Activated naive CD4-positive, alpha-beta T cell treated with anti-CD3 and anti-CD28 coated beads, Interleukin-2, amount 10 ng/mL, durations not matched to agents 7 days and 5 days (primary cell): ENCODE measurements around the gene XRCC4.

Experiments
- CTCF ChIA-PET: fragments of 350-600 bp; sonication (Branson Sonifier 250); formaldehyde crosslinking; loops from one replicate; lab custom pipeline; 2021; ENCODE audit warnings: antibody characterized with exemption; lab: Charles Lee
- DNase-seq: peaks from one replicate; pipeline ENCODE4 v3.0.0-alpha.2; 2020
- H3K27ac Mint-ChIP-seq: one replicate; pipeline ENCODE4 v1.8.0; 2021; ENCODE audit warnings: mild to moderate bottlenecking, moderate library complexity, mixed read lengths
- H3K27me3 Mint-ChIP-seq: one replicate; pipeline ENCODE4 v1.8.0; 2021; ENCODE audit warnings: mild to moderate bottlenecking, mixed read lengths
- H3K36me3 Mint-ChIP-seq: one replicate; pipeline ENCODE4 v1.8.0; 2021; ENCODE audit warnings: mixed read lengths
- H3K4me1 Mint-ChIP-seq: one replicate; pipeline ENCODE4 v1.8.0; 2021; ENCODE audit warnings: mixed read lengths
- H3K4me3 Mint-ChIP-seq: one replicate; pipeline ENCODE4 v1.8.0; 2021; ENCODE audit warnings: mild to moderate bottlenecking, moderate library complexity, mixed read lengths
- H3K9me3 Mint-ChIP-seq: one replicate; pipeline ENCODE4 v1.8.0; 2021; ENCODE audit warnings: mixed read lengths

Gene XRCC4

DNA sequence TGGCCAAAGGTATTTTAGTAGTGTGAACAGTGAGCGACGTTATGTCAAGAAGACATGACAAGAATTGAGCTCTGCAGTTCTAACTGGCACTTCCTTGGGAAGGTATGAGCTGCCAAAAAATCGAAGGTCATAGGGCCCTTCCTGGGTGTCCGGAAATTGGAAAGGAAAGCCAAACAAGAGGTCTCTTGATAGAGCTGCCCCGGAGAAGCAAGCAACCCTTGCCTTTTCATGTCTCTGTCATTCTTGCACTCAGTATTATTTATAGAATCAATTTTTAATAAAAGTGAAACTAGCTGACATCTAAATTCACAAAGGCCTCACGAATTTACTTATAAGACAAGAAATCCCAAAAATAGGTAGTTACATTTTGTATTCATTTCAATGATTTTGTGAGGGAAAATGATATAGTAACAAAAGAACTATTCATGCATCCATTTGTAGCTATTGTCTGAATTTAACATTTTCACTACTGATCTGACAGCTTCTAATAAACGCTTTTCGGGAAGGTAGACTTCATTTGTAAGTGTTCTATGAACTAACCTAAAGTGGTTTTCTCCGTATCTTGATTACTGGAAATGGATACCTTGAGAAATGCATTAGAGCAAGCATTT, 280.4 kb downstream of the XRCC4 start:
- no peaks in the 10 kb centered on the region for H3K27me3 Mint-ChIP-seq
- H3K4me3 Mint-ChIP-seq, result no peak overlapping the region
- H3K27ac Mint-ChIP-seq, result no peak overlapping the region
- H3K4me1 Mint-ChIP-seq, result no peaks in the 10 kb centered on the region
- H3K36me3 Mint-ChIP-seq, result no peaks in the 10 kb centered on the region
- CTCF ChIA-PET, result no interaction called here
- H3K9me3 Mint-ChIP-seq, result peaks cover 2% of the 10 kb centered on the region
- DNase-seq, result no peak

DNA sequence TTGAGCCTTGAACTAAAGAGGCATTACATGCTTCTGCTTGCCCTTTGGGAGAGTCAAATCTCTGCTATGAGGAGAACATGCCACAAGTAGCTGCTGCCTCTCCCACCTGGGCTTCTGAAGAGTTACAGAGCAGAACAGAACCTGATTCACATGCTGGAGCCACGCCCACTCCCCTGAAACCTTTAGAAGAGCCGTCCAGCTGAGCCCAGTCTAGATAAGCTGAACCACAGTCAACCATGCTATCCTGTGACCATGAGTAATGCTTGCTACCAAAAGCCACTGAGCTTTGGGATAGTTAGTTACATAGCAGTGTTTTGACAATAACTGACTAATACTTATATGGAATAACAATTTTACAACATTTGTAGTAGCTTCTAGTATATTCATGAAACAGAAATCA, 283.2 kb downstream of the XRCC4 start:
- H3K27me3 Mint-ChIP-seq, result peaks cover 3% of the 10 kb centered on the region

DNA sequence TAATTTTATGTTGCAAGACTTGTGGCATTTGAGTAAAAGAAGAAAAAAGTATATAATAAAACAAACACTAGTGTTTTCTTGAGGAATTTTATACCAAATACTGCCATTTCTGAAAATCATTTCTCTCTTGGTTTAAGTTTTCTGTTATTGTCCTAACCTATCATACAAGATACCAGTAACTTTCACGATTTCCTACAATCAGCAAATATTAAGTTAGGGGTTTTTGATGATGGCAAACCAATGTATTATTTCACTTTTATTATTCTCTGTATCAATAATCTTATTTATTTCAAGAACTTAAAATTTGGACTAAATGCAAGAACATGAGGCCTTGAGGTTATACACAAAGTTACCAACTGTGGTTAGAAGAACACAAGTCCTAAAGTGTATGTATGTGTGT, 285.2 kb downstream of the XRCC4 start:
- Mint-ChIP-seq H3K36me3 (no peaks in the 10 kb centered on the region), H3K9me3 (peaks cover 6% of the 10 kb centered on the region), H3K27ac (no peak overlapping the region), H3K4me3 (no peak overlapping the region), H3K27me3 (peaks cover 7% of the 10 kb centered on the region), H3K4me1 (no peaks in the 10 kb centered on the region)
- CTCF ChIA-PET, result no interaction called here
- DNase-seq, result no peak

More for the DNA sequence above, 283.2 kb downstream of the XRCC4 start:
- no peaks in the 10 kb centered on the region for H3K36me3 Mint-ChIP-seq
- DNase-seq, result no peak
- H3K4me1 Mint-ChIP-seq, result no peaks in the 10 kb centered on the region
- no peak overlapping the region for H3K4me3 Mint-ChIP-seq
- no peak overlapping the region for H3K27ac Mint-ChIP-seq
- CTCF ChIA-PET, result no interaction called here
- H3K9me3 Mint-ChIP-seq, result peaks cover 2% of the 10 kb centered on the region

DNA sequence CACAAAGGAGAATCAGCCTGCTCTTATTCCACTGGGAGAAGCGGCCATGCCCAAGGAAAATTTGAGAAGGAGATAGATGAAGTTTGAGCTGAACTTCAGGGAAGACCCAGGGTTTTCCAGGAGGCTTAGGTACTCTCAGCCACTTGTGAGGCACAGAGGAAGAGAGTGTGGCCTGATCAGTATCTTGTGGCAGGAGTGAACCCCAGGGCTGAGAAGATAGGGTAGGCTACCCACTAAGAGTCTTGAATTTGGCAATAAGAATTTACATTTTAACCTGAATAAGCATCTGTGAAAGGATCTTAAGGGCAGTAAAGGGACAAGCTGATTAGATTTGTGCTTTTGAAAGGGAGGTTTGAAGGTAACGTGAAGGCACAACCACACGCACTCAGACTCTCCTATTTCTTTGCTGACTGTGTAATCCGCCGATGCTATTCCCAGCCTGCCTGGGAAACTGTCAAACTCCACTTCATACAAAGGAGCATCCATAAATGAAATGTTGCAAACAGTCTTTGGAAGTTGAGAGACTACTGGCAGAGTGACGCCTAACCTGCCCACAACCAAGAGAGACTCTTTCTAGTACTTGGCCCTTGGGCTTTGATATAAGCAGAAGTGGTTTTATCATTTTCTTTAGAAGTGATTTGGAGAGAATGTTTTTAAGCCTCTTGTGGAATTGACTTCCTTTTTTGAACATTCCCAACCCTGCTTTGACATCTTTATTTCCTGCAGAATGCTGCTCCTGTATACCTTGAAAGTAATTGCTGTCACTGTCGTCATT, 286.0 kb downstream of the XRCC4 start:
- Mint-ChIP-seq H3K27me3 (peaks cover 7% of the 10 kb centered on the region), H3K4me3 (no peak overlapping the region), H3K36me3 (no peaks in the 10 kb centered on the region), H3K27ac (no peak overlapping the region), H3K9me3 (peaks cover 6% of the 10 kb centered on the region), H3K4me1 (no peaks in the 10 kb centered on the region)
- CTCF ChIA-PET, result no interaction called here
- no peak for DNase-seq

DNA sequence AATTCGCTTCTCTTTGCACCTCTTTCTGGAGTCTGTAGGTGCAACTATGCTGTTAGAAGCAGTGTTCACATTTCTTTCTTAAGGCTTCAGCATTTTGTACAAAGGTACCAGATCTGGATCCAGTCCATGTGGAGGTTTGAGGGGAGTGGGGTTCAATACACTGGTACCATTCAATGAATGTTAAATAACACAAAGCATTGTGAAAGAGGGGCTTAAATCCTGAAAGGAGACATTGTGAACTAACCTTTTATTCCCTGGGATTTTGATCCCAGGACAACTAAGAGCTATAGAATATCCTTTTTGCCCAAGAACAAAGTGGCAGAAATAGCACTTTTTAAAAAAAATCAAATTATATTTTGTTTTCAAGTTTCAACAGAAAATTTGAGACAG, 286.5 kb downstream of the XRCC4 start:
- Mint-ChIP-seq H3K4me1 (no peaks in the 10 kb centered on the region), H3K4me3 (no peak overlapping the region), H3K9me3 (peaks cover 6% of the 10 kb centered on the region), H3K27me3 (peaks cover 7% of the 10 kb centered on the region), H3K27ac (no peak overlapping the region), H3K36me3 (no peaks in the 10 kb centered on the region)
- DNase-seq, result no peak
- CTCF ChIA-PET, result no interaction called here

DNA sequence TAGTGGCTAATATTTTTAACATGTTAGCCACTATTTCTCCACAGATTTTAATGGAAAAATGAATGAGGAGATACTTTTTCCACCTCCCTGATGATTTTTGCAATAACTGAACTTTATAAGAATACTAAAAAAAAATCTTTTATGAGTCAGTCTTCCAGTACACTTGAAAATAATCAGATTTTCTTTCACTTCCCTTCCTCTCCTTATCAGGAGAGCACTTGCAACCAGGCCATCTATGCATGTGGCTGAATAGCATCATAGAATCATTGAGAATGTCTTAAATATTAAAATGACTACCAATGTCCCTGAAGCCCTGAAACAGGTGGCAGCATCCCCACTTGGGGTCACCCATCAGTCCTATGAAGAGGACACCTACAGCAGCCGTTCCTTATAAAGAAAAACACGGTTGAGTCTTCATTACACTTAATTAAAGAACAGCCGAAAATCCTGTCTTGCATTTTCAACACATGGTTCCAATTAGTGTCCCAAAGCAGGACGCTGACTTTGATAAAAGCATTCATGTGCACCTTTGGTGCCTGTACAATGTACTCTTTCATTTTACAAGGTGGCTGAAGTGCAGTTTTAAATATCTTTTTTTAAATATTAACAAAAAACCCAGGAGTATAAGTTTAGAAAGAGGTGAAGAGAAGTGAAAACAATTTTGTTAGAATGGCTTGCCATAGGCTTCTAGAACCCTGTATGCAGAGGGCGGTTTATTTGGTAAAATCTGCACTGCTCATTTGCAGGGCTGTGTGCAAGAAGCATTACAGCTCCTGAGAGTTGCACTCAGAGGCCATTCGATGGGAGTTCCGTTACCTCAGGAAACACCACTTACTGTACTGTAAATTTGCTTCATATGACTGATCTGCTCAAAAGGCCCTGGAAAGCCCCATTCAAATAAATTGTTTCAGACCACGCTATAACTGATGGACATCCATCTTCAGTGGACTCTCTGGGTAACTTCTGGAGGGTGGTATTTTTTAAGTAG, 287.3 kb downstream of the XRCC4 start:
- no peak for DNase-seq
- CTCF ChIA-PET, result no interaction called here
- H3K9me3 Mint-ChIP-seq, result peaks cover 6% of the 10 kb centered on the region
- H3K4me3 Mint-ChIP-seq, result no peak overlapping the region
- no peak overlapping the region for H3K27ac Mint-ChIP-seq
- H3K27me3 Mint-ChIP-seq, result peaks cover 7% of the 10 kb centered on the region
- H3K4me1 Mint-ChIP-seq, result no peaks in the 10 kb centered on the region
- H3K36me3 Mint-ChIP-seq, result no peaks in the 10 kb centered on the region

DNA sequence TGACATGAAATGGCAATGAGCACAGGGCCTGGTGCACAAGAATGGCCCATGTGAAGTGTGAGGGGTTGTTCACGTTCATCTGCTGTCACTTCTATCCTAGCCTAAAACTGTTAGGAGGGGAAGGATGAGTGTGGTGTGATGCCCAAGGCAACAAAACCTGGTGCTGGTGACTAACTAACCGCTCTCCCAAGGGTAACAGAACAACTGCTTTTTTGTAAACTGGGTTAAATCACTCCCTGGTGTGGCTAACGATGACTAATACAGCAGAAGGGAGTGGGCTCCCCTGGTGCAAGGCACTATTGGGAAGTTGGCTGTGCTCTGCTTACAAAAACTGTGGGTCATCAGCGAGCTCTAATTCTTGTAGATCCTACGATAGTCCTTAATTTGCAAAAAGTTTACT, 291.0 kb downstream of the XRCC4 start:
- peaks cover 4% of the 10 kb centered on the region for H3K9me3 Mint-ChIP-seq
- CTCF ChIA-PET, result no interaction called here
- H3K27ac Mint-ChIP-seq, result no peak overlapping the region
- DNase-seq, result no peak
- no peak overlapping the region for H3K4me3 Mint-ChIP-seq
- no peaks in the 10 kb centered on the region for H3K4me1 Mint-ChIP-seq
- H3K27me3 Mint-ChIP-seq, result peaks cover 4% of the 10 kb centered on the region
- H3K36me3 Mint-ChIP-seq, result no peaks in the 10 kb centered on the region

DNA sequence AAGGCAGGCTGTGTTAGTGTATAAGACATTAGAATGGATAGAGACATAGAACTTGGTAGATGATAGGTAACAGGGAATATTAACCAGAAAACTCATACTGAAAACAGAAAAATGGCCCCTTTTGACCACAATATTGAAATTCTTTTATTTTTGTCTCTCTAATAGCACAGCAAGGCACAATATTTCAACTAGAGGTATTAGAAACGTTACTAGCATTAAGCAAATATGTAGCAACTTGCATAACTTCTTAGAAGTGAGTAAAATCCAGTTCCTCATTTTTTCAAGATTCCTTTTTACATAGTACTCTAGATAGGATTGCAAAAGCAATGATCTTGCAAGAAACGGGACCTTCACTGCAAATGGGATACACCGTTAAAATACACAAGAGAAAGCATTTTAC, 291.5 kb downstream of the XRCC4 start:
- H3K4me1 Mint-ChIP-seq, result no peaks in the 10 kb centered on the region
- peaks cover 4% of the 10 kb centered on the region for H3K9me3 Mint-ChIP-seq
- CTCF ChIA-PET, result no interaction called here
- no peak overlapping the region for H3K27ac Mint-ChIP-seq
- H3K36me3 Mint-ChIP-seq, result no peaks in the 10 kb centered on the region
- DNase-seq, result no peak
- peaks cover 4% of the 10 kb centered on the region for H3K27me3 Mint-ChIP-seq
- no peak overlapping the region for H3K4me3 Mint-ChIP-seq

DNA sequence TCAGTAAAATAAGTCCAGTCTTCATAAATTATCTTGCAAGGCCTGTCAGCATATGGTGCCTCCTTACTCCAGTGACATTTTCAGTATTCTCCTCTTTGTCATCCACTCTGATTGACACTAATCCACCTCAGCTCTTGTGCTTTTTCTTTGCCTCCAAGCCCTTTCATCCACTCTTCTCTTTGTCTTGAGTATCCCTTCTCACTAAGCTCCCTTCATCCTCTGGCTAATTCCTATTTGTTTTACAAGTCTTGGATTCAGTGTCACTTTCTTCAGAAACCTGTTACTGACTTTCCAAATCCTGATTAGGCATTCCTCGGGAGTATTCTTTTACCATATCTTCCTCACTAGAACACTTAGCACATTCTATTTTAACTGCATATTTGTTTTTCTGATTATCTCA, 293.6 kb downstream of the XRCC4 start:
- Mint-ChIP-seq H3K4me1 (no peaks in the 10 kb centered on the region), H3K27ac (no peak overlapping the region), H3K9me3 (peaks cover 4% of the 10 kb centered on the region), H3K36me3 (no peaks in the 10 kb centered on the region), H3K27me3 (peaks cover 4% of the 10 kb centered on the region), H3K4me3 (no peak overlapping the region)
- no peak for DNase-seq
- CTCF ChIA-PET, result no interaction called here

DNA sequence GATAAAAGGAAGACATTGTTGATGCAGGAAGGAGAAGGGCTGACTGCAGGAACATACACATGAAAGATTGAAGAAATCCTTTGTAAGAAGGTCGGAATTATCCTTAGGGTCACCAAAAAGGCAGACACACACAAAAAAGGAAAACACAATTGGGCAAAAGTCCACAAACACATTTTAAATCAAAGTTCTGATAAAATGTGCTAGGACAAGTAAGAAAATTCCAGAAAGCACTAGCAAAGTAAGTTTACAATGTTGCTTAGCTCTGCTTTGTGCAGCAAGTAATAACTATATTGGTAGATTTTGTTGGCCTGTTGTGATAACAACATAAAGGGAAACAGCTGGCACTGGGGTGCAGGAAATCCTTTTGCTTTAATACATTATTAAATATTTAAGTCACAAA, 294.4 kb downstream of the XRCC4 start:
- H3K4me1 Mint-ChIP-seq, result no peaks in the 10 kb centered on the region
- CTCF ChIA-PET, result no interaction called here
- no peak for DNase-seq
- H3K4me3 Mint-ChIP-seq, result no peak overlapping the region
- H3K27me3 Mint-ChIP-seq, result no peaks in the 10 kb centered on the region
- H3K36me3 Mint-ChIP-seq, result no peaks in the 10 kb centered on the region
- H3K9me3 Mint-ChIP-seq, result peaks cover 1% of the 10 kb centered on the region
- H3K27ac Mint-ChIP-seq, result no peak overlapping the region

DNA sequence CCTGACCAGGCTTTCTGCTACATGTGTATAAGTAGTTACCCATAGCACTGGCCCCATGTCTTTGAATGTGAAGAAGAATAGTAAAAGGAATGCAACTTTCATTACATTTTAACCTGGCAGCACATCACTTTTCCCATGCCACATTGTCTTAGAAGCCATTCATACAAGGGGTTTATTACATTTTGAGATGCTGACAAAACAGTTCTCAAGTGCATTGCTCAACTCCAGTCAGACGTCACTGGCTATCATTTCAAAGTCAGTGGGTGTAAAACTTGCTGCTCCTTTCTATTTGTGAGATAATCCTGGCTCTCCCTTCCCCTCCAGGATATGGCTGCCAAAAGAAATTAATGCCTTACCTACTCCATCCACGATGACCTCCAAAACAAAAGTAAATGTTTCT, 297.2 kb downstream of the XRCC4 start:
- no peak overlapping the region for H3K27ac Mint-ChIP-seq
- no peak overlapping the region for H3K4me3 Mint-ChIP-seq
- DNase-seq, result no peak
- no peaks in the 10 kb centered on the region for H3K9me3 Mint-ChIP-seq
- no peaks in the 10 kb centered on the region for H3K4me1 Mint-ChIP-seq
- no peaks in the 10 kb centered on the region for H3K27me3 Mint-ChIP-seq
- CTCF ChIA-PET, result no interaction called here
- H3K36me3 Mint-ChIP-seq, result no peaks in the 10 kb centered on the region

DNA sequence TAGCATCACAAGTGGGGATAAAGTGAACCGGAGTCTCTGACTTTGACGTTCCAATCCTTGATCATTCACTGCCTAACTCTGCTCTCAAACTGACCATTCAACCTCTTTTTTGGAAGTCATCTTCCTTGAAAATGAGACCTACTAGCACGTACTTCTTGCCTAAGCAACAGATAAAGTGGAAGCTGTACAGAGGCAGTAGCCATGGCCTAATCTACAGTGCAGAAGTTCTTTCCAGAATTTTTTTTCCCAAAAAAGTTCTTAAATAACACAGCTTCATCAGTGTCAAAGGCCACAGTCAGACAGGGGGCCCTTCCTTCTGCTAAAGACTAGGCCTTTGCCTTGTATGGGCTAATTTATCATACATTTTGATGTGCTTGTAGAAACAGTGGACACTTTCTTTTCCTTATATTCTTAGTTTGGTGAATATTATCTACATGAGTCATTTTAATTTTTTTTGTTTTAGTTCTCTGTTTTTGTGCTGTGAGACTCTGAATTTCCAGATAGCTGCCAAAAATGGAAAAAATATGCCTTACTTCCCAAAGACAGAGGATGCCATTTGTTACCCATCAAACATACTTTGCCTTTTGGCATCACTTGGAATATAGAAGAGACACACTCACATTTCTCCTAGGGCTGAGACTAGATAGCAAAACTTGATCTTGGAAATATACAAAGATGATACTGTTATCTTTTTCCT, 297.9 kb downstream of the XRCC4 start:
- no peaks in the 10 kb centered on the region for H3K4me1 Mint-ChIP-seq
- no peaks in the 10 kb centered on the region for H3K36me3 Mint-ChIP-seq
- H3K27me3 Mint-ChIP-seq, result no peaks in the 10 kb centered on the region
- no peak overlapping the region for H3K4me3 Mint-ChIP-seq
- no peaks in the 10 kb centered on the region for H3K9me3 Mint-ChIP-seq
- CTCF ChIA-PET, result no interaction called here
- no peak overlapping the region for H3K27ac Mint-ChIP-seq
- DNase-seq, result no peak

DNA sequence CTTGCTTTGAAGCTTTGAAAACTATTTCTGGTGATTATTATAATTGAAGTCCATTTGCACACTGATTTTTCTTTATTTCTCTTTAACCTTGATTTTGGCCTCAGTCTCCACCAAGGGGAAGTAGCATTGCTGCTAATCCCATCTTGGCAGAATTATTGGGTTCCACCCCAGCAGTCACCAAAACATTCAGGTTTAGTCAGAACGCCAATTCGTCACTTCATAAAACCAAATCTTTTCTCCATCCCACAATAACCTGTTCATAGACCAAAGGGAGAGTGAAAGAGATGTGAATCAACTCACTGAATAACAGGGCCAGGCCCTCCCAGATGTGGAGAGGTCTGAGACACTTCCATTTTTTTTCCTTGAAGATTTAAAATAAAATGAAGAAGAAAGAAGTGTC, 299.1 kb downstream of the XRCC4 start:
- Mint-ChIP-seq H3K36me3 (no peaks in the 10 kb centered on the region), H3K9me3 (no peaks in the 10 kb centered on the region), H3K4me1 (no peaks in the 10 kb centered on the region), H3K27ac (no peak overlapping the region), H3K27me3 (no peaks in the 10 kb centered on the region), H3K4me3 (no peak overlapping the region)
- DNase-seq, result no peak
- CTCF ChIA-PET, result no interaction called here
